Thyroid gland (tissue), 4 donors: ENCODE results near the gene STXBP4. TPM values are rescaled to one million over a fixed set of nuclear protein-coding genes. Genes with fewer than 3 reads are reported as not detected.

Source experiments
- DNase-seq, 2 donors: peaks; one replicate each; pipeline ENCODE4 v3.0.0-alpha.2; 2019
- H3K27ac ChIP-seq, 3 donors: fragments of 200-600 bp; sonication (generic); 1 replicate in 2 of 3; 2 replicates in 1 of 3; pipeline ENCODE4 v1.5.1; 2016 to 2019; ENCODE audit warnings: mild to moderate bottlenecking in 1 of 3, moderate library complexity in 1 of 3
- H3K27me3 ChIP-seq: fragments of 200-600 bp; sonication (generic); one replicate; pipeline ENCODE4 v1.5.1; 2019
- H3K36me3 ChIP-seq, 2 donors: fragments of 200-600 bp; sonication (generic); one replicate each; pipeline ENCODE4 v1.5.1; 2016 to 2019
- H3K4me1 ChIP-seq, 2 donors: fragments of 200-600 bp; sonication (generic); one replicate each; pipeline ENCODE4 v1.5.1; 2017 to 2019
- H3K4me3 ChIP-seq, 3 donors: fragments of 200-600 bp; sonication (generic); replicated peaks in 1 of 3; 1 replicate in 2 of 3; 2 replicates in 1 of 3; pipeline ENCODE4 v1.5.1; 2016; ENCODE audit warnings: mild to moderate bottlenecking in 1 of 3
- H3K9me3 ChIP-seq: fragments of 200-600 bp; sonication (generic); one replicate; pipeline ENCODE4 v1.5.1; 2017
- CTCF ChIP-seq, 6 experiments: fragments of 200-600 bp in 3 of 6; fragments of 450-650 bp in 3 of 6; sonication (generic) in 3 of 6; IDR thresholded peaks; one replicate each; pipeline ENCODE4 v1.5.1; 2016 to 2019; ENCODE audit warnings: antibody characterized with exemption in 6 of 6, mild to moderate bottlenecking in 2 of 6, inconsistent platforms in 1 of 6, moderate library complexity in 1 of 6
- POLR2A ChIP-seq, 2 donors: fragments of 450-650 bp; IDR thresholded peaks; one replicate each; pipeline ENCODE4 v1.6.1; 2017; ENCODE audit warnings: antibody characterized with exemption in 2 of 2, mild to moderate bottlenecking in 2 of 2, moderate library complexity in 1 of 2
- WGBS, 2 donors: methylation state at CpG; one replicate each; pipeline ENCODE4 v1.1.5; 2017; 5-methylcytosine and 5-hydroxymethylcytosine counted together
- intact Hi-C: fragments of 100-400 bp; cut with DNase I; formaldehyde crosslinking; loops from one replicate; pipeline ENCODE4 v1.15.1; 2023
- total RNA-seq, 4 donors: library from RNA; depleted of rRNA; stranded (reverse); fragments of >200 nt; gene quantifications; one replicate each; pipeline ENCODE4 v1.2.3, GENCODE V29; 2016

The STXBP4 gene
- total RNA-seq, 4 donors from 2014 or later: 30.4 to 57.0 (median 52.8) TPM

GRCh38 chr17:55163408-55163807, 194.8 kb downstream of the STXBP4 start:
- H3K27me3 ChIP-seq: no peaks in the 10 kb centered on the region
- H3K4me3 ChIP-seq: no peak overlapping the region
- TF ChIP-seq POLR2A (IDR thresholded peaks at IDR 0.05): no peak
- no peak for TF ChIP-seq CTCF (IDR thresholded peaks at IDR 0.05)
- H3K9me3 ChIP-seq: no peaks in the 10 kb centered on the region
- peak overlapping the region; percentile 4 to 20 (median 5) for H3K27ac ChIP-seq
- 81 to 86% methylated on average over 3 of the region's 3 CpGs for WGBS, 2 donors
- peaks cover 17 to 28% of the 10 kb centered on the region in 2 donors for H3K4me1 ChIP-seq
- intact Hi-C loops: no loop called here
- H3K36me3 ChIP-seq: no peaks in the 10 kb centered on the region
- no peak for DNase-seq

- 80 to 93% methylated on average over 2 of the region's 2 CpGs for WGBS, 2 donors
Measured at GRCh38 chr17:55166506-55166905, 197.9 kb downstream of the STXBP4 start.

GRCh38 chr17:55167024-55167725, 198.6 kb downstream of the STXBP4 start:
- Histone ChIP-seq H3K4me3 (no peak overlapping the region), H3K36me3 (no peaks in the 10 kb centered on the region), H3K9me3 (no peaks in the 10 kb centered on the region), H3K27ac (no peak overlapping the region), H3K4me1 (peaks cover 20 to 23% of the 10 kb centered on the region in 2 donors), H3K27me3 (no peaks in the 10 kb centered on the region)
- intact Hi-C loops: no loop called here
- 64 to 80% methylated on average over 2 of the region's 2 CpGs for WGBS, 2 donors
- TF ChIP-seq CTCF (IDR thresholded peaks at IDR 0.05) (no peak), POLR2A (IDR thresholded peaks at IDR 0.05) (no peak)
- no peak for DNase-seq

More at GRCh38 chr17:55166506-55166905, 197.9 kb downstream of the STXBP4 start:
- Histone ChIP-seq H3K9me3 (no peaks in the 10 kb centered on the region), H3K4me1 (peaks cover 27 to 30% of the 10 kb centered on the region in 2 donors), H3K27ac (no peak overlapping the region), H3K4me3 (no peak overlapping the region), H3K27me3 (no peaks in the 10 kb centered on the region), H3K36me3 (no peaks in the 10 kb centered on the region)
- intact Hi-C loops: no loop called here
- no peak for DNase-seq
- TF ChIP-seq POLR2A (IDR thresholded peaks at IDR 0.05): no peak
- TF ChIP-seq CTCF (IDR thresholded peaks at IDR 0.05): no peak

GRCh38 chr17:55168958-55169687, 200.6 kb downstream of the STXBP4 start:
- H3K9me3 ChIP-seq: no peaks in the 10 kb centered on the region
- DNase-seq: peak; percentile 29 to 44
- WGBS, 2 donors: 50 to 52% methylated on average over 5 of the region's 5 CpGs
- intact Hi-C loops: no loop called here
- no peaks in the 10 kb centered on the region for H3K36me3 ChIP-seq
- no peak overlapping the region for H3K4me3 ChIP-seq
- TF ChIP-seq POLR2A (IDR thresholded peaks at IDR 0.05) (no peak), CTCF (IDR thresholded peaks at IDR 0.05) (no peak)
- peak overlapping the region in 2 of 3 donors; percentile 30 to 60 for H3K27ac ChIP-seq
- peaks cover 8 to 12% of the 10 kb centered on the region in 2 donors for H3K4me1 ChIP-seq
- H3K27me3 ChIP-seq: no peaks in the 10 kb centered on the region
